Uterus (tissue), 4 donors: ENCODE measurements around the gene SS18. TPM values are rescaled to one million over a fixed set of nuclear protein-coding genes. Genes with fewer than 3 reads are reported as not detected.

ENCODE experiments used
- DNase-seq, 2 donors: peaks; one replicate each; pipeline ENCODE4 v3.0.0-alpha.2; 2019 to 2020
- H3K27ac ChIP-seq, 2 donors: fragments of 200-600 bp; sonication (generic); 1 replicate in 1 of 2; 2 replicates in 1 of 2; pipeline ENCODE4 v1.5.1; 2016 to 2018
- H3K27me3 ChIP-seq, 2 donors: fragments of 200-600 bp; sonication (generic); one replicate each; pipeline ENCODE4 v1.5.1; 2018 to 2019; ENCODE audit warnings: control low read depth in 1 of 2
- H3K36me3 ChIP-seq, 2 donors: fragments of 200-600 bp; sonication (generic); one replicate each; pipeline ENCODE4 v1.5.1; 2019; ENCODE audit warnings: control low read depth in 1 of 2
- H3K4me1 ChIP-seq, 2 donors: fragments of 200-600 bp; sonication (generic); one replicate each; pipeline ENCODE4 v1.5.1; 2018 to 2019; ENCODE audit warnings: control low read depth in 1 of 2
- H3K4me3 ChIP-seq, 2 donors: fragments of 200-600 bp; sonication (generic); 1 replicate in 1 of 2; 2 replicates in 1 of 2; pipeline ENCODE4 v1.5.1; 2018 to 2019; ENCODE audit warnings: mild to moderate bottlenecking in 1 of 2
- H3K9me3 ChIP-seq, 2 donors: fragments of 200-600 bp; sonication (generic); one replicate each; pipeline ENCODE4 v1.5.1; 2019; ENCODE audit warnings: control low read depth in 1 of 2
- POLR2A ChIP-seq, 2 donors: fragments of 450-650 bp; IDR thresholded peaks; one replicate each; pipeline ENCODE4 v1.6.1; 2016; ENCODE audit warnings: antibody characterized with exemption in 2 of 2, mild to moderate bottlenecking in 1 of 2, moderate library complexity in 1 of 2
- intact Hi-C: fragments of 100-400 bp; cut with DNase I; formaldehyde crosslinking; loops from one replicate; pipeline ENCODE4 v1.15.1; 2023; ENCODE audit warnings: low total_unique reads
- total RNA-seq, 4 donors: library from RNA; depleted of rRNA in 3 of 4; stranded (reverse); fragments of >200 nt in 3 of 4; gene quantifications; one replicate each; pipeline versions ENCODE4 v1.1.0 to v1.2.4, GENCODE V29; 2014 to 2023
- TF ChIP-seq, protein P1 (sequence below), 4 experiments: fragments of 200-600 bp in 2 of 4; fragments of 450-650 bp in 2 of 4; sonication (generic) in 2 of 4; IDR thresholded peaks; one replicate each; pipeline ENCODE4 v1.5.1; 2016 to 2019; ENCODE audit warnings: antibody characterized with exemption in 4 of 4, mild to moderate bottlenecking in 2 of 4, moderate library complexity in 1 of 4
- donor health status: DM: yes; HTN: yes; CAD: no.

The SS18 gene
- total RNA-seq, 4 donors from 2014 or later: 34.7 to 188 (median 91.9) TPM

DNA sequence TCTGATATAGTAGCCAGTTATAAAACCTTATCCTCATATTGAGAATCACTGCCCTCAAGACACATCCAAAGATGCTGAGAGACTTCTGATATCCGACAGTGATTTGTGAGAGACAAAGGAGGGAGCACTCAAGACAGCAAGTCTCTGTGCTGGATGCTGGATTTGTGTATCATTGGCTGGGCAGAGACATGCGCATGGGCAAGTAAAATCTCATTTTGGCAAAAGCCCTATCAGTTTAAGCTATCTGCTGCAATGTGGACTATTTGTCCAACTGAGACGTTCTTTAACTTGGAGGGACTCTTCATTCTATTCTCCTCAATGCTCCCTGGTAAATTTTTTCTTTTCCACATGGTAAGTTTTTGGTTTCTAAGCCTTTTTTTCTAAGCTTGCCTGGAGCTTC, 107.5 kb downstream of the SS18 start:
- intact Hi-C loops: no loop called here
- Histone ChIP-seq H3K4me1 (no peaks in the 10 kb centered on the region), H3K9me3 (no peaks in the 10 kb centered on the region), H3K36me3 (no peaks in the 10 kb centered on the region), H3K27ac (no peak overlapping the region), H3K4me3 (no peak overlapping the region), H3K27me3 (no peaks in the 10 kb centered on the region)
- TF ChIP-seq, protein P1, sequence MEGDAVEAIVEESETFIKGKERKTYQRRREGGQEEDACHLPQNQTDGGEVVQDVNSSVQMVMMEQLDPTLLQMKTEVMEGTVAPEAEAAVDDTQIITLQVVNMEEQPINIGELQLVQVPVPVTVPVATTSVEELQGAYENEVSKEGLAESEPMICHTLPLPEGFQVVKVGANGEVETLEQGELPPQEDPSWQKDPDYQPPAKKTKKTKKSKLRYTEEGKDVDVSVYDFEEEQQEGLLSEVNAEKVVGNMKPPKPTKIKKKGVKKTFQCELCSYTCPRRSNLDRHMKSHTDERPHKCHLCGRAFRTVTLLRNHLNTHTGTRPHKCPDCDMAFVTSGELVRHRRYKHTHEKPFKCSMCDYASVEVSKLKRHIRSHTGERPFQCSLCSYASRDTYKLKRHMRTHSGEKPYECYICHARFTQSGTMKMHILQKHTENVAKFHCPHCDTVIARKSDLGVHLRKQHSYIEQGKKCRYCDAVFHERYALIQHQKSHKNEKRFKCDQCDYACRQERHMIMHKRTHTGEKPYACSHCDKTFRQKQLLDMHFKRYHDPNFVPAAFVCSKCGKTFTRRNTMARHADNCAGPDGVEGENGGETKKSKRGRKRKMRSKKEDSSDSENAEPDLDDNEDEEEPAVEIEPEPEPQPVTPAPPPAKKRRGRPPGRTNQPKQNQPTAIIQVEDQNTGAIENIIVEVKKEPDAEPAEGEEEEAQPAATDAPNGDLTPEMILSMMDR (IDR thresholded peaks at IDR 0.05): no peak
- TF ChIP-seq POLR2A (IDR thresholded peaks at IDR 0.05): no peak
- DNase-seq: no peak

DNA sequence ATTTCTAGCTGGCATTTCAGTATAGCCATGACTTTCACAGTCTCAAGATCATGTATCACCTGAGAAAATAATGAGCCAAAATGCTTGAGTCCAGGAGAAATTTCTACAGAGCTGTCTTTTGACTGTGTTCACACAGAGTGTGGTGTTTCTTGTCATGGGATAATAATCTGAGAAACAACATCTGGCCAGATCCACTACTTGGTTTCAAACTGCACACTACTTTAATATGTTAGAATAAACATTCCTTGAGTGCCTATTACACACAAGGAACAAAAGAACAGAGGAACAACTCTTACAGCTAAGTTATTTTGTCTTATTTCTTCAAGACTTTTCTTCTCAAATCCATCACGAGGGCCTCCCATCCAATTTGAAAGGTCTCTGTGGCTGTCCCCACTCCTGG, 108.3 kb downstream of the SS18 start:
- no peak overlapping the region for H3K4me3 ChIP-seq
- no peak overlapping the region for H3K27ac ChIP-seq
- TF ChIP-seq POLR2A (IDR thresholded peaks at IDR 0.05): no peak
- TF ChIP-seq, protein P1 (IDR thresholded peaks at IDR 0.05): no peak
- DNase-seq: no peak
- intact Hi-C loops: no loop called here
- H3K4me1 ChIP-seq: no peaks in the 10 kb centered on the region
- H3K36me3 ChIP-seq: no peaks in the 10 kb centered on the region
- H3K27me3 ChIP-seq: no peaks in the 10 kb centered on the region
- H3K9me3 ChIP-seq: no peaks in the 10 kb centered on the region

DNA sequence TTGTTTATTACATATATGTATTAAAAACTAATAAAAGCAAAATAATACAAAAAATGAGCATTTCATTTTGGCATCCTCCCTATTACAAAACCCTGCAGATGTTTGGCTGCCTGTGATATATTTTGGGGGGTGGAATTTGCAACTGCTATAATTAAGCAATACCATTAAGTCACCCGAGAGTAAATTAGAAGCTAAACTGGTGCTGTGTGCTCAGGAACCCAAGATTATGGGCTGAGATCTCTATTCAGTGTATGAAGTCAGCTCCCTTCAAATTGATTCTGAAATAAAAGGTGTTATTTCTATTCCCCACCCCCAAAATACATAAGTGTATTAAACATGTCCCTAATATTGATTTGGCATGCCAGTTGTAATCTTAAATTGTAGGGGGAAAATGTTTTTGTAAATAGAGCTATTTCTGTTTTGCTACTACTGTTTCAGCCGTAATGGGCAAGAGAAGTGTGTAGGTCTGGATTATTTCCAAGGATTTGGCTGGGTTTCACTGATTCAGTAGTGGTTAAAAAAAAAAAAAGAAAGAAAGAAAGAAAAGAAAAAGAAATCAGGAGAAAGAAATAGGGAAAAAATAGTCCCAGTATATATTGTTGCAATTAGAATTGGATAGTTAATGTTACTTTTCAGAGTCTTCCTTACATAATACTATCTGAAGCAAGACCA, 110.9 kb downstream of the SS18 start:
- intact Hi-C loops: no loop called here
- Histone ChIP-seq H3K9me3 (no peaks in the 10 kb centered on the region), H3K27me3 (no peaks in the 10 kb centered on the region), H3K27ac (no peak overlapping the region), H3K36me3 (no peaks in the 10 kb centered on the region), H3K4me1 (no peaks in the 10 kb centered on the region), H3K4me3 (no peak overlapping the region)
- no peak for DNase-seq
- TF ChIP-seq POLR2A (IDR thresholded peaks at IDR 0.05): no peak

DNA sequence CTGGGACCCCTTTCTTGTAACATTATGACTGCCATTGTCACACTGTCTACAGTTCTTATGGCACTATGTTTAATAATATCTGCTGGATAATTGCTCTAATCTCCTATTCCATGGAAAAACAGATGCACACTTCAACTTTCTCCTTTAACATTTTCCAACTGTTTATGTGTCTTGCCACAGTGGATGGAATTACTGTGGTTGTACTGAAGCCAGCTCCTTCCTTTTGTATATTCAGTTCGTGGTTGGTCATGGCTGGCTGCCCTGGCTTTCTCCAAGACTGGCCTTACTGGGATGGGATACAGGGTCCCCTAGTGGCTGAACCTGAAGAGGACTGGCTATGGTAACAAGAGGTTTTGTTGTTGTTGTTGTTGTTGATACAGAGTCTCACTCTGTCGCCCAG, 113.9 kb downstream of the SS18 start:
- Histone ChIP-seq H3K9me3 (no peaks in the 10 kb centered on the region), H3K4me1 (no peaks in the 10 kb centered on the region), H3K27ac (no peak overlapping the region), H3K4me3 (no peak overlapping the region), H3K36me3 (no peaks in the 10 kb centered on the region), H3K27me3 (no peaks in the 10 kb centered on the region)
- TF ChIP-seq POLR2A (IDR thresholded peaks at IDR 0.05): no peak
- TF ChIP-seq, protein P1 (IDR thresholded peaks at IDR 0.05): no peak
- no peak for DNase-seq
- intact Hi-C loops: no loop called here

DNA sequence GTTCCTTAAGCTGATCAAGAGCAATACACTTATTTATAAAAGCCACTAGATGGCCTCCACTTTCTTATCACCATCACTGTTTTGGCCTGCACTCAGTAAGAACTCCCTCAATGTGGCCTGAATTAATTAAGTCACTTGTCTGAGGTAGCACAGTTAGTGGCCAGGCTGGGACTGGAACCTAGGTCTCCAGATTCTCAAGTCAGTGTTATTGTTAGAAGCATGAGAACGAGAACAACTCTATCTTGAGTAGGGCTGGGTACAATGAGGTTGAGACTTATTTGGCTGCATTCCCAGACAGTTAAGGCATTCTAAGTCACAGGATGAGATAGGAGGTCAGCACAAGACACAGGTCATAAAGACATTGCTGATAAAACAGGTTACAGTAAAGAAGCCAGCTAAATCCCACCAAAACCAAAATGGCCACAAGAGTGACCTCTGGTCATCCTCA, 115.8 kb downstream of the SS18 start:
- Histone ChIP-seq H3K9me3 (no peaks in the 10 kb centered on the region), H3K4me1 (no peaks in the 10 kb centered on the region), H3K4me3 (no peak overlapping the region), H3K36me3 (no peaks in the 10 kb centered on the region), H3K27ac (no peak overlapping the region), H3K27me3 (no peaks in the 10 kb centered on the region)
- intact Hi-C loops: no loop called here
- no peak for DNase-seq
- TF ChIP-seq, protein P1 (IDR thresholded peaks at IDR 0.05): no peak

Other genes starting within 250 kb of the SS18 start
- gene PSMA8, start 43.3 kb upstream of the SS18 start, total RNA-seq: not detected
- 10 to 100 TPM in 2 of 4 donors, 1 to 10 TPM in 2; 6.7 to 28.2 (median 11.9) TPM for gene TAF4B, start 135.8 kb upstream of the SS18 start, total RNA-seq